IPS-15b (cell line): ENCODE measurements around the gene PARD3.

Source experiments
- H3K27me3 ChIP-seq: one replicate; pipeline ENCODE4 v1.6.1; 2013; ENCODE audit warnings: low read length; ENCODE audit not compliant: control insufficient read depth, insufficient read depth
- H3K36me3 ChIP-seq: one replicate; pipeline ENCODE4 v1.6.1; 2013; ENCODE audit warnings: low read length; ENCODE audit not compliant: control insufficient read depth, insufficient read depth
- H3K4me1 ChIP-seq: one replicate; pipeline ENCODE4 v1.6.1; 2013; ENCODE audit warnings: mild to moderate bottlenecking, low read length; ENCODE audit not compliant: control insufficient read depth, insufficient read depth
- H3K4me3 ChIP-seq: one replicate; pipeline ENCODE4 v1.5.1; 2013; ENCODE audit warnings: low read depth, low read length
- H3K9ac ChIP-seq: one replicate; pipeline ENCODE4 v1.6.1; 2013; ENCODE audit warnings: low read depth, mild to moderate bottlenecking, low read length
- H3K9me3 ChIP-seq: one replicate; pipeline ENCODE4 v1.6.1; 2013; ENCODE audit warnings: mild to moderate bottlenecking, low read length; ENCODE audit not compliant: control insufficient read depth, insufficient read depth

PARD3 gene

GRCh38 chr10:34479520-34480179 lies 335.4 kb downstream of the PARD3 start:
- Histone ChIP-seq H3K36me3 (no peaks in the 10 kb centered on the region), H3K9ac (no peak overlapping the region), H3K9me3 (no peaks in the 10 kb centered on the region), H3K27me3 (no peaks in the 10 kb centered on the region), H3K4me3 (no peak overlapping the region), H3K4me1 (peaks cover 4% of the 10 kb centered on the region)

- H3K4me3 ChIP-seq = no peak overlapping the region
- H3K27me3 ChIP-seq = no peaks in the 10 kb centered on the region
- no peaks in the 10 kb centered on the region for H3K36me3 ChIP-seq
- H3K4me1 ChIP-seq = peaks cover 4% of the 10 kb centered on the region
- no peaks in the 10 kb centered on the region for H3K9me3 ChIP-seq
- H3K9ac ChIP-seq = no peak overlapping the region
Measured at GRCh38 chr10:34477249-34477648, 337.8 kb downstream of the PARD3 start.

GRCh38 chr10:34476608-34477007 lies 338.5 kb downstream of the PARD3 start:
- Histone ChIP-seq H3K9me3 (no peaks in the 10 kb centered on the region), H3K36me3 (no peaks in the 10 kb centered on the region), H3K4me1 (peaks cover 4% of the 10 kb centered on the region), H3K9ac (no peak overlapping the region), H3K27me3 (no peaks in the 10 kb centered on the region), H3K4me3 (no peak overlapping the region)

GRCh38 chr10:34475786-34476185 lies 339.3 kb downstream of the PARD3 start:
- H3K4me1 ChIP-seq = no peaks in the 10 kb centered on the region
- H3K9me3 ChIP-seq = no peaks in the 10 kb centered on the region
- H3K9ac ChIP-seq = no peak overlapping the region
- no peaks in the 10 kb centered on the region for H3K27me3 ChIP-seq
- no peak overlapping the region for H3K4me3 ChIP-seq
- H3K36me3 ChIP-seq = no peaks in the 10 kb centered on the region

GRCh38 chr10:34475274-34475646 lies 339.8 kb downstream of the PARD3 start:
- Histone ChIP-seq H3K36me3 (no peaks in the 10 kb centered on the region), H3K27me3 (no peaks in the 10 kb centered on the region), H3K9ac (no peak overlapping the region), H3K4me3 (no peak overlapping the region), H3K4me1 (no peaks in the 10 kb centered on the region), H3K9me3 (no peaks in the 10 kb centered on the region)

- Histone ChIP-seq H3K9ac (no peak overlapping the region), H3K9me3 (no peaks in the 10 kb centered on the region), H3K4me1 (no peaks in the 10 kb centered on the region), H3K36me3 (no peaks in the 10 kb centered on the region), H3K4me3 (no peak overlapping the region), H3K27me3 (no peaks in the 10 kb centered on the region)
Measured at GRCh38 chr10:34474555-34475273, 340.4 kb downstream of the PARD3 start.

GRCh38 chr10:34474009-34474376 lies 341.1 kb downstream of the PARD3 start:
- Histone ChIP-seq H3K9ac (no peak overlapping the region), H3K4me3 (no peak overlapping the region), H3K9me3 (no peaks in the 10 kb centered on the region), H3K36me3 (no peaks in the 10 kb centered on the region), H3K4me1 (no peaks in the 10 kb centered on the region), H3K27me3 (no peaks in the 10 kb centered on the region)

- no peaks in the 10 kb centered on the region for H3K9me3 ChIP-seq
- no peaks in the 10 kb centered on the region for H3K36me3 ChIP-seq
- no peak overlapping the region for H3K4me3 ChIP-seq
- no peak overlapping the region for H3K9ac ChIP-seq
- no peaks in the 10 kb centered on the region for H3K4me1 ChIP-seq
- no peaks in the 10 kb centered on the region for H3K27me3 ChIP-seq
Measured at GRCh38 chr10:34473174-34474008, 341.7 kb downstream of the PARD3 start.

- H3K27me3 ChIP-seq = no peaks in the 10 kb centered on the region
- H3K9me3 ChIP-seq = no peaks in the 10 kb centered on the region
- no peaks in the 10 kb centered on the region for H3K36me3 ChIP-seq
- no peak overlapping the region for H3K9ac ChIP-seq
- no peaks in the 10 kb centered on the region for H3K4me1 ChIP-seq
- no peak overlapping the region for H3K4me3 ChIP-seq
Measured at GRCh38 chr10:34470307-34470706, 344.8 kb downstream of the PARD3 start.

GRCh38 chr10:34469446-34469845 lies 345.6 kb downstream of the PARD3 start:
- Histone ChIP-seq H3K36me3 (no peaks in the 10 kb centered on the region), H3K27me3 (no peaks in the 10 kb centered on the region), H3K4me1 (no peaks in the 10 kb centered on the region), H3K9me3 (no peaks in the 10 kb centered on the region), H3K9ac (no peak overlapping the region), H3K4me3 (no peak overlapping the region)

- Histone ChIP-seq H3K9ac (no peak overlapping the region), H3K4me1 (no peaks in the 10 kb centered on the region), H3K36me3 (no peaks in the 10 kb centered on the region), H3K9me3 (no peaks in the 10 kb centered on the region), H3K27me3 (no peaks in the 10 kb centered on the region), H3K4me3 (no peak overlapping the region)
Measured at GRCh38 chr10:34467902-34468301, 347.2 kb downstream of the PARD3 start.

- H3K27me3 ChIP-seq = no peaks in the 10 kb centered on the region
- H3K4me1 ChIP-seq = no peaks in the 10 kb centered on the region
- no peak overlapping the region for H3K9ac ChIP-seq
- H3K4me3 ChIP-seq = no peak overlapping the region
- H3K36me3 ChIP-seq = no peaks in the 10 kb centered on the region
- no peaks in the 10 kb centered on the region for H3K9me3 ChIP-seq
Measured at GRCh38 chr10:34467364-34467763, 347.7 kb downstream of the PARD3 start.
